ENCODE data around the gene ARID3C.
A peak's percentile ranks its signal among the peaks of the same experiment; 100 is the strongest.
"Not testable (repeated sequence)": the region's sequence is repeated elsewhere in the genome, so short reads cannot be mapped to it uniquely, and the experiment has no call there.

ARID3C gene

DNA sequence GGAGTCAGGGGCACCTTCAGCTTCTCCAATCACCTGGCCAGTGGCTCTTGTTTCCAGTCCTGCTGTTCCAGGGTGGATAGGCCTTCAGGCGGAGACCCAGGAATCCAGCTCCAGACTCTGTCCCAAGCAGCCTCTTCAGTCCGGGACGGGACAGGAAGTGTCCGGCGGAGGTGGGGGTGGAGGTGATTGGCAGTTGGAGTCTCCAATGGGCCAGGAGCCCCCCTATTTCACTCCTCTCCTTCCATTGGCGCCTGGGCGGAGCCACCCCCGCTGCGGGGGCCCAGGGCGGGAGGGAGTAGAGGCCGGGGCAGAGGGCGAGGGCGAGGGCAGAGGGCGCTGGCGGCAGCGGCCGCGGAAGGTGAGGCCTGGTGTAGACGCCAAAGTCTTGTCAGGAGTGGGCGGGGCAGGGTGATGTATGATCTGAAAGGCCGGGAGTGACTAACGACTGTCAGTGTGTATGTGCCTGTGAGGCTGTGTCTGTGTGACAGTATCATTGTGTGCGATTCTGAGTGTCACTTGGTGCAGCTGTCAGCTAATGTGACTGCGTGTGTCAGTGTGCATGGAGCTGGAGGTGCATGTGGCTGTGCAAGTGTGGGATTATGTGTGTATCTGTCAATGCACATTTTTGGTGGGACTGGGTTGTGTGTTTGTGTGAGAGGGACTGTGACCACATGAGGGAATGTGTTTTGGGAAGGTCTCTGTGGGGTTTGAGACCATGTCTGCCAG, 23.2 kb upstream of the ARID3C start, which contains the start of gene IL11RA:
Gene IL11RA, plus strand, starts transcription at position 310 of the 726 bp plus-strand sequence. CDS start 3,033 bp downstream, outside the sequence.
- no peak for DNase-seq

DNA sequence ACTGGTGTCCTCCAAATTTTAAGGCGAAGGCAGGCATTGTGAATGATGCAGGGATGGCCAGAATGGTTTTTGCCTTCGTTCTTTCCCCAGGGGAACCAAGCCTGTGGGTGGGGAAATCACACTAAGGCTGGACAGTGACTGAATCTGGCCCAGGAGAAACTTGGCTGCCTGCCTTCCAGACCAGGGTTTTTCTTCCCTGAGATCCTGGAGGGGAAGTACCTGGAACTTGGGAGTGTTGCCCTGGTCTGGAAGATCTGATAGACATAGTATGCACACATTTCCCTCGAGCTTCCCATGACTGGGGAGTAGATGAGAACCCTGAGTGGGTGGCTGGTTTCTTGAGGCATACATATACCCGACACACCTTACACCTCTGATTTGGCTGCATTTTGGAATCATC, 22.5 kb upstream of the ARID3C start:
- DNase-seq = no peak

DNA sequence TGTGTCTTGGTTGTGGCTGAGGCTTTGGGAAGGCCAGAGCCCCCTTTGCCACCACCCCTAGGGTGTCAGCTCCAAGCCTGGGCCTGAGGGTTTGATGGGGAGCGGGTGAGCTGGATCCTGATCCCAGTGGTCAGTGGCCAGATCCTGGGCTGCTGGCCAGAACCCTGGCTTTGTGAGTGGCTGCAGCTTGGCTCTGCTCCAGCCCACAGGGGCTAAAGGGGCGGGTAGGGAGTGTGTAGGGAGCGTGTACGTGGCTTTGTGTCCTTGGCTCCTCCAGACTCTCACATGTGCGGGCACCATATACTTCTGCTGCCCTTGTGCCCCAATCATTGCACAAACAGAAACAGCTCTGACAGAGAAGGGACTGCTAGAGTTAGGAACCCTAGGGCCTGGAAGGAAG, 21.9 kb upstream of the ARID3C start:
- no peak for DNase-seq

DNA sequence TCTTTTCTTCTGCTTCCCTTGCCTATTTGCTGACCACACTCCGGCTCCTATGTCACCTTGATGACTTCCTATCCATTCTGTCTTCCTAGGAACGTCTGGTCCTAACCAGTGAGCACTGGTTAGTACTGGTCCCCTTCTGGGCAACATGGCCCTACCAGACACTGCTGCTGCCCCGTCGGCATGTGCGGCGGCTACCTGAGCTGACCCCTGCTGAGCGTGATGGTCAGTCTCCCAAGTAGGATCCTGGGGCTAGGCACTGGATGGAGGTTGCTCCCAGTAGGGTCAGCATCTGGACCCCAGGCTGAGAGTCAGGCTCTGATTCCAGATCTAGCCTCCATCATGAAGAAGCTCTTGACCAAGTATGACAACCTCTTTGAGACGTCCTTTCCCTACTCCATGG, 19.8 kb upstream of the ARID3C start:
- DNase-seq = no peak

DNA sequence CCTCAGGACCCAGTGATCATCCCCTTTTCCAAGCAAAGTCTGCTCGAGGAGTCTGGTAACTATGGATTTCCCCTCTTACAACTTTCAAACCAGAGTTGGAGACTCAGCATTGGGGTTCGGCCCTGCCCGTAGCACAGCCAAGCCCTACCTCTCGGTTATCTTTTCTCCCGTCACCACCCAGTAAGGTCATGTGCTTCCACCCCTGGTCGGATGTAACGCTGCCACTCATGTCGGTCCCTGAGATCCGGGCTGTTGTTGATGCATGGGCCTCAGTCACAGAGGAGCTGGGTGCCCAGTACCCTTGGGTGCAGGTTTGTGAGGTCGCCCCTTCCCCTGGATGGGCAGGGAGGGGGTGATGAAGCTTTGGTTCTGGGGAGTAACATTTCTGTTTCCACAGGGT, 18.8 kb upstream of the ARID3C start:
- no peak for DNase-seq

DNA sequence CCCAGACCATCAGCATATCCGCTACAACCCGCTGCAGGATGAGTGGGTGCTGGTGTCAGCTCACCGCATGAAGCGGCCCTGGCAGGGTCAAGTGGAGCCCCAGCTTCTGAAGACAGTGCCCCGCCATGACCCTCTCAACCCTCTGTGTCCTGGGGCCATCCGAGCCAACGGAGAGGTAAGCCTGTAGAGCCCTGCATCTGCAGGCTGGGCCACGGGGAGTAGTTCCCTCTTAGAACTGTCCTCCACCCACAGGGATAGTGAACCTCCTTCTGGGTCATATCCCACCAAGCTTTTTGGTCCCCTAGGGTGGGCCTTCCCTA, 18.2 kb upstream of the ARID3C start:
- no peak for DNase-seq

DNA sequence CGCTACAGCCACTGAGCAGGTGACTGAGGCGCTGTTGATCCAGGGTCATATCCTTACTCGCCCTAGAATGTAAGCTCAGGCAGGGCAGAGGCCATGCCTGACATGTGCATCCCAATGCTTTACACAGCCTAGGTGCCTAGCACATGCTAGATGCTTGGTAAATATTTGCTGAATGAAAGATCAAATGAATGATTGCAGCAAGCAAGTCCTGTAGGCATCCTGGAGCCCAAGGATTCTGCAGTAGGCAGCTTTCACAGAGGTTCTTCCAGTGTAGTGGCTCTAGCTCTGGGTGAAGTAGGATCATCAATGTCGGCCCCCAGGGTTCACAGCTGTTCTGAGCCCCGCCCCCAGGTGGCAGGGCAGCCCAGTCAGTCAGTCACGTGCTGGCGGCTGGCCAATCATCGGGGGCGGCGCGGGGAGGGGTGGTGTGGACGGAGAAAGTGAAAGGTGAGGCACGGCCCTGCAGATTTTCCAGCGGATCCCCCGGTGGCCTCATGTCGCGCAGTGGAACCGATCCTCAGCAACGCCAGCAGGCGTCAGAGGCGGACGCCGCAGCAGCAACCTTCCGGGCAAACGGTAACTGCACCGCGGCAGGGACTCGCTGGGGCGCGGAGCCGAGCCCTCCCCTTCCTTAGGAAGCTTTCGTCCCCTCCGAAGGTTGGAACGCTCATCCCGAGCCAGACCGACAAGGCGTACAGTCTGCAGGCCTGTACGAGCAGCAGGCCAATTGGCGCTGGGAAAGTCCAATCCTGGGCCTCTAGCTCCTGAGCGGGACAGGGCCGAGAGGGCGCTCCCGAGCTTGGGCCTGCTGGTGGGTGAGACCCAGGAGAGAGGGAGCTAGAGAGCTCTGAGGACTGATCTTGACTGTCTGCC, 17.6 kb upstream of the ARID3C start, which contains the start of gene GALT:
Gene GALT, plus strand, starts transcription at position 465 of the 873 bp plus-strand sequence. Its CDS starts 30 bp downstream, at position 495.
- DNase-seq = no peak

DNA sequence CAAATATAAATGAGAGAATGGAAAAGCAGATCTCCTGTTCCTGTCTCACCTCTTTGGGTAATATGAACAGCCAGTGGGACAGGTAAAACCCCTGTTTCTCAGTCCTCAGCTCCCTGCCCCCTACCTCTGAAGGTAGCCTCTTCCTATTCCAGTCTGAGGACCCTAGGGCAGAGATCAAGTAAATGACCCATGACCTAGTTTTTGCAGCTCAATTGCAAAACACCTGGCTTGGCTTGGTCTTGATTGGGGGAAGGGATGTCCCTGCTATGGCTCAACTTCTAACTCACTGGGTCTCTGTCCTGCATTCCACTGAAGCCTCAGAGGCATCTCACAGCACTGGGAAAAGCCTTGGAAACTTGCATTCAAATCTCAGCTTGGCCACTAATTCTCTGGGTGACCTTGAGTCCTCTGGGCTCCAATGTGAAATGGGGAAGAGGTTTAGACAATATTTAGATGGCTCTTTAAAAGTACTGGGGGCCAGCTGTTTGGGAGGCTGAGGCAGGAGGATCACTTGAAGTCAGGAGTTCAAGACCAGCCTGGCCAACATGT, 16.0 kb upstream of the ARID3C start:
- no peak for DNase-seq

DNA sequence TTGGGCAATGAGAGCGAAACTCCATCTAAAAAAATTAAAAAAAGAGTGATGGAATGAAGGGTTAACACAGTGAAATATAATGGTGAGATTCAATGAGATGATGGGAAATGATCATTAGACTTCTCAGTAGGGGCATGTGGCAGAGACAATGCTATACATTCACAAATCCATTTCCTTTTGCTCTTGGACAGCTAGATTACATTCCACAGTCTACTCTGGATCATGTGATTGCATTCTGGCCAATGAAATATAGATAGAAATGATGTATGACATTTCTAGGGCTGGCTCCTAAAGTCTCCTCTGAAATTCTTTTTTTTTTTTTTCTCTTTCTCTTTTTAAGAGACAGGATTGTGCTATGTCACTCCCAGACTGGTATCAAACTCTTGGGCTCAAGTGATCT, 13.8 kb upstream of the ARID3C start:
- DNase-seq = no peak

DNA sequence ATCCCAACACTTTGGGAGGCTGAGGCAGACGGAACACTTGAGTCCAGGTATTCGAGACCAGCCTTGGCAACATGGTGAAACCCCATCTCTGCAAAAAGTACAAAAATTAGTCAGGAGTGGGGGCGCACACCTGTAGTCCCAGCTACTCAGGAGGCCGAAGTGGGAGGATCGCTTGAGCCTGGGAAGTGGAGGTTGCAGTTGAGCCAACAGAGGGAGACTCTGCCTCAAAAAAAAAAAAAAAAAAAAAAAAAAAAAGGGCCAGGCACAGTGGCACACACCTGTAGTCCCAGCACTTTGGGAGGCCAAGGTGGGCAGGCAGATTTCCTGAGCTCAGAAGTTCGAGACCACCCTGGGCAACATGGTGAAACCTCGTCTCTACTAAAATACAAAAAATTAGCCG, 10.5 kb upstream of the ARID3C start:
- not testable (repeated sequence) for DNase-seq

DNA sequence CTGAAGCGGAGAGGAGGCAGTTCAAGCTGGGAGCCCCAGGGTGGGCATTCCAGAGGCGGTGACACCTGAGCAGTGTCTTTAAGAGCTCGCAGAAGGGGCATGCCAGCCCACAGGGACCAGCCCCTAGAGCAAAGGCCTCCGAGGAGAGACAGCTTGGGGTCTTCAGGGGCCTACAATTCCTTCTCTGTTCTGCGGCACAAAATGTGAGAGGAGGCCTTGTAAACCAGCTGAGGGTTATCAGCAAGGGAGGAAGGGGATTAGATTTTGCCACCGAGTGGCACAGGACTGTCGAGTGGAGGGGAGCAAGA, 9.2 kb upstream of the ARID3C start:
- no peak for DNase-seq

DNA sequence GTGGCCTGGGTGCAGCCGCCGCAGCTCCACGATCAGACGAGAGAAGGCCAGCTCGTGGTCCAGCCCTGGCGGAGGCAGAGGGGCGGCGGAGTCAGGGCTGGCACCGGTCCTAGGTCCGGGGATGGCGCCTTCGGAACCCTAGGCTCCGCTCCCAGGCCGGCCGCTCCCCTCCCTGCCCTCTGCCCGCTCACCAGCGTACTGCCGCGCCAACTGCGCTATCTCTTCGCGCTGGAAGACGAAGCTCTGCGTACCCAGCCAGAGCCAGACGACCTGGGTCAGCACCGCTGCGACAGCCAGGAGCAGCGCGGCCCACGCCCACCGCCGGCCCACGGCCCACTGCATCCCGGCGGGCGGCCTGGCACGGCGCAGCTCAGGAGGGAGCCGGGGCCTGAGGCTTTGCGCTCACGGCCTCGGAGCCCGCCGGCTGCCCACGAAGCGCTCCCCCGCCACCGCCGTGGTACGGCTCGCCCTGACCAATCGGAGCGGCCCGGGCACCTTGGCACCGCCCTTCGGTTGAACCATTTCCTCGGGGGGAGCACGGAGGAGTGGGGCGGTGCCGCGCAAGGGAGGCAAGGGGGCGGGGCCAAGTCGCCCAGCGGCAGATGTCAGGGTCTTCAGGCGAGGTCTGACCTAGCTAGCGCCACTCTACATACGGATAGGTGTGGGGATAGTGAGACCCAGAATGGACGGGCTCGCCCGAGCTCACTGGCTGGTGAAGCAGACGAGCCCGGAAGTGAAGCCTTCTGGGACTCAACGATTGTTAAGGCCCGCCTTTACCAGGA, 8.7 kb upstream of the ARID3C start, which contains the start of gene SIGMAR1:
Gene SIGMAR1, minus strand, starts transcription at position 432 of the 782 bp plus-strand sequence. Its CDS starts 90 bp downstream, at position 342.
- peak; percentile 91 to 97 for DNase-seq

DNA sequence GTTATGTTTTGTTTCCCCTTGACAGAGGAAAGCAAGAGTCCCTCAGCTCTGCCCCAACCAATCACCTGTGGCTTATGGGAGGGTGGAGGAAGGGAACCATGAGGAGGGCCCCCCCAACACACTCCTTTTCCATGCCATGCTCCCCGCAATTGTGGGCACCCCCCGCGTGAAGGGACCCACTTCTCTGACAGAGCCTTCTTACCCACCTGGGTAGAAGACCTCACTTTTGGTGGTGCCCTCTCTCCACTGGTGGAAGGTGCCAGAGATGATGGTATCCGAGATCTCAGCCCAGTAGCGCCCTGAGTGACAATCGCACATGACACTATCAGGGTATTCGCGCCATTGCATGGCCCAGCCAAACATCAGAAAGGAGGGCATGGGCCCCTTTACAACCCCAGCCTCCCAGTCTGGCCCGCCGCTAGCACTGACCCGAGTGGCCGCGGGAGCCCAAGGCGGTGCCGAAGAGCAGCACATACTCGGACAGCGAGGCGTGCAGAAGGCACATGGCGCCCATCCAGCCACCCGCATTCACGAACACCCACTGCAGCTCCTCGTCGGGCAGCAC, 8.0 kb upstream of the ARID3C start:
- no peak for DNase-seq

DNA sequence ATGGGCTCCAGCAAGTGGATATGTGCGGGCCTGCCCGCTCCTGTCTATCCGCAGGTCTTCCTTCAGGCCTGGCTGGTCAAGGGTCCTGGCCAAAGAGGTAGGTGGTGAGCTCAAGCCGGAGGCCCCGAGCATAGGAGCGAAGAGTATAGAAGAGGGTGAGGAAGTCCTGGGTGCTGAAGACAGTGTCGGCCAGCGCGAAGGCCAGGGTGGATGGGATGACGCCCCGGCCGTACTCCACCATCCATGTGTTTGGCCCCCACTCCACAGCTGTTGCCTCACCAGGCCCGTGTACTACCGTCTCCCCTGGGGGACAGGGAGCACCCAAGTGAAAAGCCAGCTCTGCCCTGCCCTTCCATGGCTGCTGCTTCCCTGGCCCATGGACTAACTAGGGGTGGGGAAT, 6.7 kb upstream of the ARID3C start:
- no peak for DNase-seq

DNA sequence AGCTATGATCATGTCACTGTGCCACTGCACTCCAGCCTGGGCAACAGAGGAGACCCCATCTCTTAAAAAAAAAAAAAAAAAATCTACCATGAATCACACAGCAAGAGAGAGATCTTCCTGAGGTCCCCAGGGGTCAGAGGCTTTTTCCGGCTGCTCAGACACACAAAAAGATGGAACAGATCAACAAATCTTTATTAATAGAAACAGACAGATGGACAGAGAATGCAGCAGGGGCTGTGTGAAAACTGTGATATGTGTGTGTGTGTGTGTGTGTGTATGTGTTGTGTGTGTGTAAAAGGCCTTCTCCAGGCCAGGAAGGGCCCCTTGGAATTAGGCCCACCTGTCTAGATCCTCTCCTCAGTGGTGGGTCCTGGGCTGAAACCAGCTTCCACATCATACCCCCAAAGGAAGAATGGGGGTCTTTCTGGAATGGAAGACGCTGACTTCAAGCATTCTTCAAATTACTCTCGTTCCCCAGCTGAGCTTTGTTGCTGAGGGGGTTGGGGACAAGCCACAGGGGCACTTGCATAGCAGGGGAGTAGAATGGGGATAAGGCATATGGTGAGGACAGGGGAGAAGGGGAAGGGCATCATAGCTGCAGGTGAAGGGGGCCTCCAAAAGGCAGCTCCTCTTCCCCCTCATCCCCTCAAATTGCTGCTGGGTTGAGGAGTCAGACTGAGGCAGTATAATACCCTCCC, 5.8 kb upstream of the ARID3C start:
- DNase-seq = no peak

DNA sequence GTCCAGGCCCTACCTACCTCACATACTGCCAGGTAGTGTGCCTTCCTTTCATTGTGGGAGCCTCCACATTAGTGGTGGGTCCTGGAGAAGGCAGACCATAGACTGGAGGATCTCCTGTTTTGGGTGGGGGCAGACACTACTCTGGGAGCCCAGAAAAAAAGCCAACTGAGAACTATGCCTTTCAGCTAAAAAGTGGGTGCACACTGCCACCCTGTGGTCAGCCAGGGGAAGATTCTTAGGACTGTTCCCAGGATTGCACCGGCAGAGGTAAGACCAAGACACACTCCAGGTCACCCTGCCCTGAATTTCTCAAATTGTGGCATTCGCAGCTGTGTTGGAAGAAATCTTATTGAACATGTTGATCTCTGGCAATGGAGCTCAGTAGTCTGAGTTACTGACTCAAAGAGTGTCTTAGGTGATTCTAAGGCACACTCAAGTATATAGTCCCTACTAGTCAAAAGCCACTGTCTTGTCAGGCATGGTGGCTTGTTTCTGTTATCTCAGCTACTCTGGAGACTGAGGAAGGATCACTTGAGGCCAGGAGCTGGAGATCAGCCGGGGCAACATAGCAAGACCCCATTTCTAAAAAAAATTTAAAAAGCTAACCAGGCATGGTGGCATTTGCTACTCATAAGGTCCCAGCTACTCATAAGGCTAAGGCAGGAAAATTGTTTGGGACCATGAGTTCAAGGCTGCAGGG, 5.1 kb upstream of the ARID3C start:
- DNase-seq = peak; percentile 41 to 69

DNA sequence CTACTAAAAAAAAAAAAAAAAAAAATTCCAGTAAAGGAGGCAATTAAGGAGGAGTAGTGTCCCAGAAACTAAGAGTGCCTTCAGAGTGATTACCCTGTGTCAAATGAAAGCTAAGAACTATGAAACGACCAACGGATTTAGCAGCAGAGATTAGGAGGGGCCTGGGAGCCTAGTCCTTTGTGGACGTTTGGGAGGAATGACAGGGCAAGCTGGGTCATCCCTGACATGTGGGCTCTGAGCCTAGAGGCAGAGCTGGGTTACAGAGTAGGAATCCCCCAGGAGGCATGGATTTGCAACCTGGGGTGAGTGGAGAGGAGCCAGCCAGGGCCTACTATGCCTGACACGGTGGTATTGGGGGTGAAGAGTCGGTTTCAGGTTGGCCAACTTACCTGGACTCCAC, 4.3 kb upstream of the ARID3C start:
- DNase-seq = no peak

DNA sequence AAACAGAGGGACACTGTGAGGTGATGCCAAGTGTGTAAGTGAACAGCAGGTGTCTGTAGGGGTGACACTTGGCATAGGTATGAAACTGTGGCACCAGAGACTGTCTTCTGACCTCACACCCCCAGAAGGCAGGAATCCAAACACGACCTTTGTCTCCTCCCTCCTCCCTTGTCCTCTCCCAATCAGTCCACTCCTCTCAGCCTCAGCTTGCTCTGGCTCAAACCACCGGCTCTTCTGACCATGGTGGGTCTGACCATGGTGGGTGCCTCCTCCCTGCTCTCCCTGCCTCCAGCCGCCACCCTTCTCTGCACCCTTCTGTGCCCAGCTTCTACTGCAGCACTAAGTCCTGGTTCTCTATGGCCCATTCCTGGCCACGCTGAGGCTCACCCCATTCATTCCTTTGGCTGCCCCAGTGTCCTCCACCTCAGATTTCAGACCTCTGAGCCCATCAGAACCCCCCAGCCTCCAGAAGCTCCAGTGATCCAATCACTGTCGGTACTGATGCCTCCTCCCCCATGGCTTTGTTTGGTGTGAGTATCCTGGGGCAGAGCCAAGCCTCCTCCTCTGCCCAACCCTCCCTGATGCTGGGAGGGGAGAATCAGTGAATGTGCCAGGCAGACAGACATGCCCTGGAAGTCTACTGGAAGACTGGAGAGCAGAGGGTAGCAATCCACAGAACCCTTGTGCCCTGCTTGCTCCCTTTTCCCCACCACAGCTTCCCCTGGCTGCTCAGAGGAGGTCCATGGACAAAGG, 1.7 kb upstream of the ARID3C start:
- DNase-seq = no peak

DNA sequence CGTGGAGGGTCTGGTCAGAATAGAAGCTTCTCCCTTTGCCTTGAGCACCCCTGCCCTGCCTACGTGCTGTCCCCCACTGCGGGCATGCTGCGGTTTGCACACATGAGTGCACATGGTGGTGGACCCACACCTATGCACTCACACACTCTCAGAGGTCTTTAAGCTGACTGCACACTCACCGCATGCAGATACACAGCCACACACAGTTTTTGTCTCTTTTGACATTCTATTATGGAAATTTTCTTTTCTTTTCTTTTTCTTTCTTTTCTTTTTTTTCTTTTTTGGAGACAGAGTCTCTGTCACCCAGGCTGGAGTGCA, 584 bp upstream of the ARID3C start:
- DNase-seq = no peak

DNA sequence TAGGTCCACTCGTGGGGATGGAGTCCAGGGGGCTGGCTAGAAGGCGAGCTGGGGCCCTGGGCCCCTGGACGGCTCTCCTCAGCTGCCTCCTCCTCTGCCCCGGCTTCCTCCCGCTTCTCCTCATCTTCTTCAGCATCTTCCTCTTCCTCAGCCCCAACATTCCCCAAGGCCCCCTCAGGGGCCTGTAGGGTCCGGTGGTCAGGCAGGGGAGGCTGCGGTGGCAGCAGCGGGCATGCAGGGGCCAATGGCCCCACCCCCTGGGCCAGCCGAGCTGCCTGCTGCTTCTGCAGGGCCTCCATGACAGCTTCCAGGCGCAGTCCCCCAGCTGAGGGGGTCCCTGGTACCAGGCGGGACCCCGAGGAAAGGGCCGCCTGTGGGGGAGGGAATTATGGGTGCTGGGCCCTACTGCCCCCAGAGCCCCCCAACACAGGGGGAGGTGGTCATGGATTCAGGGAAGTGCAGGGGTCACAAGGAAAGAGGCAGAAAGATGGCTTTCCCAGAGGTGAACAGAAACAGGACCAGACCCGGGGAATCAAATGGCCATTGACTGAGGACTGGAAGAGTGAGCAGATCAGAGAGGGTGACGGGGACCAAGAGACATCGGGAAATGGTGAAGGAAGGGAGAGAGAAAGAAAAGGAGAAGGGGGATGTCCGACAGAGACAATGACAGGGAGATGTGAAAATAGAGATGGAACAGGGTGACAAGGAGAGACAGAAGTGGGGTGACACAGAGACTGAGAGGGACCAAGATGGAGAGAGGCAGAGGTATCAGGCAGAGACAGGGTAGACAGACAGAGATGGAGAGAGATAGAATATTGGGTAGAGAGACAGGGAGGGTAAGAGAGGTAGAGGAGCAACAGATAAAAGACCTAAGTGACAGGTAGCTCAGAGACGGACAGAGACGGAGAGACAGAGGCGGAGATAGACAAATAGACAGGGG, 880 bp downstream of the ARID3C start:
- no peak for DNase-seq

Measured in NCI-H446 (cell line).